Tibial nerve (tissue), 4 donors: ENCODE data around the gene SIX2. TPM values are rescaled to one million over a fixed set of nuclear protein-coding genes. Genes with fewer than 3 reads are reported as not detected.
A peak's percentile ranks its signal among the peaks of the same experiment; 100 is the strongest.

ENCODE experiments used
- DNase-seq, 2 donors: peaks; one replicate each; pipeline ENCODE4 v3.0.0-alpha.2; 2019; ENCODE audit warnings: low spot score in 2 of 2
- H3K27ac ChIP-seq, 4 donors: fragments of 200-600 bp; sonication (generic) in 3 of 4; one replicate each; pipeline ENCODE4 v1.5.1; 2017 to 2019; ENCODE audit warnings: mild to moderate bottlenecking in 1 of 4
- H3K27me3 ChIP-seq, 2 donors: fragments of 200-600 bp; sonication (generic) in 1 of 2; one replicate each; pipeline versions ENCODE4 v1.5.1 to v1.6.0; 2017 to 2019
- H3K36me3 ChIP-seq, 3 donors: fragments of 200-600 bp; sonication (generic); one replicate each; pipeline ENCODE4 v1.5.1; 2018 to 2019
- H3K4me1 ChIP-seq, 4 donors: fragments of 200-600 bp; sonication (generic) in 3 of 4; one replicate each; pipeline ENCODE4 v1.5.1; 2017 to 2019
- H3K4me3 ChIP-seq, 4 donors: fragments of 200-600 bp; sonication (generic) in 3 of 4; one replicate each; pipeline ENCODE4 v1.5.1; 2017 to 2019; ENCODE audit warnings: mild to moderate bottlenecking in 1 of 4, moderate library complexity in 1 of 4
- H3K9me3 ChIP-seq, 4 donors: fragments of 200-600 bp; sonication (generic) in 3 of 4; one replicate each; pipeline ENCODE4 v1.5.1; 2017 to 2019
- EP300 ChIP-seq, 2 donors: sonication (generic); formaldehyde crosslinking; IDR thresholded peaks; one replicate each; pipeline ENCODE4 v1.6.1; 2017; ENCODE audit warnings: antibody characterized with exemption in 2 of 2, mild to moderate bottlenecking in 1 of 2
- POLR2A ChIP-seq, 2 donors: fragments of 450-650 bp; IDR thresholded peaks; one replicate each; pipeline ENCODE4 v1.6.1; 2017; ENCODE audit warnings: antibody characterized with exemption in 2 of 2, mild to moderate bottlenecking in 2 of 2, moderate library complexity in 2 of 2
- WGBS, 2 donors: methylation state at CpG; one replicate each; pipeline ENCODE4 v1.1.5; 2018; 5-methylcytosine and 5-hydroxymethylcytosine counted together
- total RNA-seq, 4 donors: library from RNA; depleted of rRNA; stranded (reverse); fragments of >200 nt; gene quantifications; one replicate each; pipeline ENCODE4 v1.1.0, GENCODE V29; 2016
- TF ChIP-seq, protein P1 (sequence below), 5 experiments: fragments of 200-600 bp in 3 of 5; fragments of 450-650 bp in 2 of 5; sonication (generic) in 3 of 5; IDR thresholded peaks; one replicate each; pipeline ENCODE4 v1.5.1; 2016 to 2019; ENCODE audit warnings: antibody characterized with exemption in 5 of 5, mild to moderate bottlenecking in 3 of 5, moderate library complexity in 2 of 5

SIX2 gene
- total RNA-seq, 4 donors from 2014 or later = 0.87 to 4.9 (median 2.5) TPM

DNA sequence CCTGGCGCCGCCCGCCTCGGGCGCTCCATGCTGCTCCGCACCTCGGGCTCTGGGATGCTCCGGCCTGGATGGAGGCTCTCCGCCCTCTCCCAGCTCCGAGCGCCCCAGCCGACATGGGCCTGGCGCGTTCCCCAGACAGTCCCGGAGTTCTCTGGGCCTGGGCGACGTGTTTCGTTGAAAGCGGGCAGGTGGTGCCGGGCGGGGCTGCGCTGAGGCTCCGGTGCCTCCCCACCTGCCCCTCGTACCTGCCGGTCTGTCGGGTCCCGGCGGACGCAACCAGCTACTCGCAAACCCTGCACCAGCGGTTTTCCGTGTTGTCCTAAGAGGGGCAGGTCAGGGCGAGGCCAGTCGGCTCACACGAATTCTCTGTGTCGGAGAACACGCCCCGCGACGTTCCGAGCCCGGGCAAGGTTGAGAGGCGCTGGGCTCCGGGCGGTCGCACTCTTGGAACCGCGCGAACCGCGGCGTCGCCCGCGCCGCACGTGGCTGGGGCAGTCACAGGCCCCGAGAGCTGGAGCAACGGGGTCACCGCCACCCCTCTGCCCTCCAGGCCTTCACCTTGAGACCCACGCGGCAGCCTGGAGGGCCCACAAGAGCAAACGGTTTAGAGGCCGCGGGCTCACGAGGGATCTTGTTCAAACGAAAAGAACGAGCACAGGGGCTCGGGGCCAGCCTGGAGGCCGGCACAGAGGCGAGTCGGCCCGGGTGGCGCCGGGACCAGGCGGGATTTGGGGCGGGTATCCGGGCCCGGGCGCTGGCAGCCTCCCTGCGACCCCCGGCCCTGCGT lies 4.2 kb upstream of the SIX2 start:
- Histone ChIP-seq H3K27me3 (peaks cover 0 to 89% of the 10 kb centered on the region in 2 donors), H3K27ac (peak overlapping the region in 2 of 4 donors; percentile 52 to 82), H3K4me3 (peak overlapping the region; percentile 23 to 59 (median 34)), H3K4me1 (peaks cover 0 to 61% (median 24%) of the 10 kb centered on the region in 4 donors), H3K9me3 (no peaks in the 10 kb centered on the region), H3K36me3 (no peaks in the 10 kb centered on the region)
- WGBS, 2 donors = 15 to 16% methylated on average over 45 to 52 of the region's 83 CpGs
- DNase-seq = no peak
- no peak for TF ChIP-seq POLR2A (IDR thresholded peaks at IDR 0.05)
- TF ChIP-seq EP300 (IDR thresholded peaks at IDR 0.05) = peak in 1 of 2 donors; percentile 22

DNA sequence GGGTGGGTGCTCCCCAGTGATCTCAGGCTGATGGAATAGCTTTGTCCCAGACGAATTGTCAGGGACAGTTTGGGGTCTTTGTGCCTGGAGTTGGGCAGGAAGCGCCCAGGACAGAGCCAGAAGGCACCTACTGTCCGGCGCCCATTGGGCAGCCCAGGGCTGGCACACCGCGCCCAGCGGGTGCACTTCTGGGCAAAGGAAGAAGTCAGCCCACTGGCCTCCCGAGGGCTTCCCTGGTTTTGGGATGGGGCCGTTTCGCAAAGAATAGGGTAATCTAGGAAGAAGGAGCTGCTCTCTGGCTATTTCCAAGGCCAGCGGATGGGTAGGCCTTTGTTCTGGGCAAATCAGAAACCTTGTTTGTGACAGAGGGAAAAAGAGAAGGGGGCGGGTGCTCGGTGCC lies 3.5 kb upstream of the SIX2 start:
- 44 to 45% methylated on average over 13 of the region's 13 CpGs for whole genome bisulfite sequencing, 2 donors
- Histone ChIP-seq H3K27me3 (peaks cover 0 to 91% of the 10 kb centered on the region in 2 donors), H3K4me3 (no peak overlapping the region), H3K36me3 (no peaks in the 10 kb centered on the region), H3K4me1 (peaks cover 0 to 68% (median 24%) of the 10 kb centered on the region in 4 donors), H3K9me3 (no peaks in the 10 kb centered on the region), H3K27ac (no peak overlapping the region)
- DNase-seq = no peak
- TF ChIP-seq EP300 (IDR thresholded peaks at IDR 0.05) (no peak), POLR2A (IDR thresholded peaks at IDR 0.05) (no peak)
- TF ChIP-seq, protein P1, sequence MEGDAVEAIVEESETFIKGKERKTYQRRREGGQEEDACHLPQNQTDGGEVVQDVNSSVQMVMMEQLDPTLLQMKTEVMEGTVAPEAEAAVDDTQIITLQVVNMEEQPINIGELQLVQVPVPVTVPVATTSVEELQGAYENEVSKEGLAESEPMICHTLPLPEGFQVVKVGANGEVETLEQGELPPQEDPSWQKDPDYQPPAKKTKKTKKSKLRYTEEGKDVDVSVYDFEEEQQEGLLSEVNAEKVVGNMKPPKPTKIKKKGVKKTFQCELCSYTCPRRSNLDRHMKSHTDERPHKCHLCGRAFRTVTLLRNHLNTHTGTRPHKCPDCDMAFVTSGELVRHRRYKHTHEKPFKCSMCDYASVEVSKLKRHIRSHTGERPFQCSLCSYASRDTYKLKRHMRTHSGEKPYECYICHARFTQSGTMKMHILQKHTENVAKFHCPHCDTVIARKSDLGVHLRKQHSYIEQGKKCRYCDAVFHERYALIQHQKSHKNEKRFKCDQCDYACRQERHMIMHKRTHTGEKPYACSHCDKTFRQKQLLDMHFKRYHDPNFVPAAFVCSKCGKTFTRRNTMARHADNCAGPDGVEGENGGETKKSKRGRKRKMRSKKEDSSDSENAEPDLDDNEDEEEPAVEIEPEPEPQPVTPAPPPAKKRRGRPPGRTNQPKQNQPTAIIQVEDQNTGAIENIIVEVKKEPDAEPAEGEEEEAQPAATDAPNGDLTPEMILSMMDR (IDR thresholded peaks at IDR 0.05) = no peak

DNA sequence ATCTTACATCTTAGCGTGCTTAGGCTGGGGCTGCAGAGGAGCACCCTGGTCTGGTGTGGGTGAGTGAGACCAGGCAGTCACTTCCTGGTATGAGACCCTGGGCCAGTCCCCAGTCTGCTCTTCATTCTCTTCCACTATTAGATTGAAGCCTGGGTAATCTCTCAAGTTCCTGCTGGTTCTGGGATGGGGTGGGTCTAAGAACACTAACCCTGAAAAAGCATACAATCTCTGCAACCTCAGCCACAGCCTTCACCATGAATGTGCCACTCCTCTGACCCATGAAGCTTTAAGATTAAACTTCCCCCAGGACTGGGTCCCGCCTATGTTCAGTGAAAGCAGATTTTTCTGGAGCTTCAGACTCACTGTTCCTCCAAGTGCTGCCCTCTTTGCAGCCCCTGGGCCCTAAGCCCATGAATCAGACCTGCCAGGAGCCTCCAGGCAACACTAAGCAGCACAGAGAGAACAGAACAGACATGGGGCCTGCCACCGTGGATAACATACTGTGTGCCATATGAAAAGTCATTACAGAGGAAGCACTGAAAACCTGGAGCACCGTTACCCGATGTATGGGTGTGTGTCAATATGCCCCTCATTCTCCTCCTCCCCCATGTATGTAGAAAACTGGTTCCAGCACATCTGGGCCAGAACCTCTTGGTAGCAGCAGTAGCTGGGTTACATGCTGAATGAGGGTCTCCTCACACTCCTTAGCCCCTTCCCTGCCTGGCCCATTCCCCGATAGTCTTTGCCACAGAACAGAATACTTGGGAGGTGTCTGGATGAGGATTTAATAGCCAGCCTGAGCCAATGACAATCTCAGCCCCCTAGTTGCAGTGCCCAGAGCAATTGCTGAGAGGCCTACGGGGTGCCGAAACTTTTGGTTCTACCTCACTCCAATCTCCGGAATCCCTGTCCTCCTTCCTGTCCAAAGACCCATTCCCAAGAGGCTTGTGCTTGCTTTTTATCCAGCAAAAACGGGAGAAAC lies 2.7 kb upstream of the SIX2 start:
- H3K4me1 ChIP-seq = peaks cover 0 to 68% (median 24%) of the 10 kb centered on the region in 4 donors
- no peaks in the 10 kb centered on the region for H3K36me3 ChIP-seq
- no peak for DNase-seq

DNA sequence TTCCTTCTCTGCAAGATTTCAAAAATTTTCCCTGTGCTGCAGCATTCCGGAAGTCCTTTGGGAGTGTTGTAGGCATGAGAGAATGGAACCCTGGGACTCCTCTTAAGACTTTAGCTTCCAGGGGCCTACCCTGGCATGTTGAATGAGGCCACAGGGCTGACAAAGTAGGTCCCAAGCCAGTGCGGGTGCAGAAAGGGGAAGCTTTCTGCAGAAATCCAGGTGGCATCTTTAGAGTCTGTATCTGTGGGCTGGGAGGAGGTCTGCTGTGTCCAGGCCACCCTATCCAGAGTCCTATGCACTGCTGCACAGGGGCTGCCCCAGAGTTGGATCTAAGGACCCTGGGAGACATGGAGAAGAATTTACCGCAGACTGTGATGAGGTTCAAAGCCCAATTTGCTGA lies 1.9 kb upstream of the SIX2 start:
- peaks cover 0 to 70% (median 24%) of the 10 kb centered on the region in 4 donors for H3K4me1 ChIP-seq

More for the DNA sequence above, 2.7 kb upstream of the SIX2 start:
- H3K9me3 ChIP-seq = no peaks in the 10 kb centered on the region
- H3K27me3 ChIP-seq = peaks cover 0 to 95% of the 10 kb centered on the region in 2 donors
- no peak overlapping the region for H3K27ac ChIP-seq
- 43 to 45% methylated on average over 8 to 10 of the region's 10 CpGs for whole genome bisulfite sequencing, 2 donors
- TF ChIP-seq POLR2A (IDR thresholded peaks at IDR 0.05) = no peak
- TF ChIP-seq, protein P1 (IDR thresholded peaks at IDR 0.05) = no peak
- TF ChIP-seq EP300 (IDR thresholded peaks at IDR 0.05) = no peak
- H3K4me3 ChIP-seq = no peak overlapping the region

DNA sequence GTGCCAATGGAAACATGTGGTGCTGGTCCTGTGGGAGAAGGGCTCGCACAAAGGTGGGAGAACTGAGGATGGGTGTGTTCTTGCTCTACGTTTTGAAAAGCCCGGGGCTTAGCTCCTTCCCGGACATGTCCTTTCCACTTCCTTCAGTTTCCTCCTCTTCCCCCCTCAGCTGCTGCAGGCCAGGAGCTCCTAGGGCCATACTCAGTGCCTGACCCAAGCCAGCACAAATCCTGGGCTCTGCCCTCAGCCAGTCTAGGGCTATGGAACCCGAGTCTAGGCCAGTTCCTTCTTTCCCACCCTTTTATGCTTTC lies 1.4 kb upstream of the SIX2 start:
- DNase-seq = no peak
- Histone ChIP-seq H3K27me3 (peaks cover 0 to 95% of the 10 kb centered on the region in 2 donors), H3K9me3 (no peaks in the 10 kb centered on the region), H3K4me3 (peak overlapping the region; percentile 23 to 54 (median 38)), H3K27ac (peak overlapping the region in 2 of 4 donors; percentile 60 to 86), H3K36me3 (no peaks in the 10 kb centered on the region), H3K4me1 (peaks cover 0 to 74% (median 24%) of the 10 kb centered on the region in 4 donors)
- WGBS, 2 donors = 8 to 13% methylated on average over 5 of the region's 5 CpGs
- TF ChIP-seq POLR2A (IDR thresholded peaks at IDR 0.05) (no peak), EP300 (IDR thresholded peaks at IDR 0.05) (no peak)
- TF ChIP-seq, protein P1 (IDR thresholded peaks at IDR 0.05) = no peak

More for the DNA sequence above, 1.9 kb upstream of the SIX2 start:
- Histone ChIP-seq H3K9me3 (no peaks in the 10 kb centered on the region), H3K27me3 (peaks cover 0 to 95% of the 10 kb centered on the region in 2 donors), H3K4me3 (no peak overlapping the region), H3K27ac (no peak overlapping the region), H3K36me3 (no peaks in the 10 kb centered on the region)
- WGBS, 2 donors = 60 to 73% methylated on average over 3 of the region's 3 CpGs
- TF ChIP-seq, protein P1 (IDR thresholded peaks at IDR 0.05) = no peak
- no peak for TF ChIP-seq POLR2A (IDR thresholded peaks at IDR 0.05)
- TF ChIP-seq EP300 (IDR thresholded peaks at IDR 0.05) = no peak
- no peak for DNase-seq
